Stimulated activated CD4-positive, alpha-beta T cell treated with anti-CD3 and anti-CD28 coated beads, TNF-alpha, amount 100 ng/mL, for 1 hour (primary cell): ENCODE results near the gene RAB3GAP1.
"Not testable (repeated sequence)": the region's sequence is repeated elsewhere in the genome, so short reads cannot be mapped to it uniquely, and the experiment has no call there.

Experiments used
- DNase-seq, 3 donors: peaks; one replicate each; pipeline ENCODE4 v3.0.0-alpha.2; 2020; ENCODE audit warnings: low read depth in 3 of 3, low spot score in 1 of 3

Gene RAB3GAP1

GRCh38 chr2:135099802-135100483 is 47.9 kb downstream of the RAB3GAP1 start:
- DNase-seq, result no peak

GRCh38 chr2:135103843-135104242 is 51.8 kb downstream of the RAB3GAP1 start:
- DNase-seq, result no peak

DNA sequence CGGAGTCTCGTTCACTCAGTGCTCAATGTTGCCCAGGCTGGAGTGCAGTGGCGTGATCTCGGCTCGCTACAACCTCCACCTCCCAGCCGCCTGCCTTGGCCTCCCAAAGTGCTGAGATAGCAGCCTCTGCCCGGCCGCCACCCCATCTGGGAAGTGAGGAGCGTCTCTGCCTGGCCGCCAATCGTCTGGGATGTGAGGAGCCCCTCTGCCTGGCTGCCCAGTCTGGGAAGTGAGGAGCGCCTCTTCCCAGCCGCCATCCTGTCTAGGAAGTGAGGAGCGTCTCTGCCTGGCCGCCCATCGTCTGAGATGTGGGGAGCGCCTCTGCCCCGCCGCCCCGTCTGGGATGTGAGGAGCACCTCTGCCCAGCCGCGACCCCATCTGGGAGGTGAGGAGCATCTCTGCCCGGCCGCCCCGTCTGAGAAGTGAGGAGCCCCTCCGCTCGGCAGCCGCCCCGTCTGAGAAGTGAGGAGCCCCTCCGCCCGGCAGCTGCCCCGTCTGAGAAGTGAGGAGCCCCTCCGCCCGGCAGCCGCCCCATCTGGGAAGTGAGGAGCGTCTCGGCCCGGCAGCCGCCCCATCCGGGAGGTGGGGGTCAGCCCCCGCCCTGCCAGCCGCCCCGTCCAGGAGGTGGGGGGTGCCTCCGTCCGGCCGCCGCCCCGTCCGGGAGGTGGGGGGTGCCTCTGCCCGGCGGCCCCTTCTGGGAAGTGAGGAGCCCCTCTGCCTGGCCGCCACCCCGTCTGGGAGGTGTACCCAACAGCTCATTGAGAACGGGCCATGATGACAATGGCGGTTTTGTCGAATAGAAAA is 53.6 kb downstream of the RAB3GAP1 start:
- DNase-seq, result not testable (repeated sequence)

GRCh38 chr2:135113322-135113721 is 61.2 kb downstream of the RAB3GAP1 start:
- DNase-seq, result no peak

DNA sequence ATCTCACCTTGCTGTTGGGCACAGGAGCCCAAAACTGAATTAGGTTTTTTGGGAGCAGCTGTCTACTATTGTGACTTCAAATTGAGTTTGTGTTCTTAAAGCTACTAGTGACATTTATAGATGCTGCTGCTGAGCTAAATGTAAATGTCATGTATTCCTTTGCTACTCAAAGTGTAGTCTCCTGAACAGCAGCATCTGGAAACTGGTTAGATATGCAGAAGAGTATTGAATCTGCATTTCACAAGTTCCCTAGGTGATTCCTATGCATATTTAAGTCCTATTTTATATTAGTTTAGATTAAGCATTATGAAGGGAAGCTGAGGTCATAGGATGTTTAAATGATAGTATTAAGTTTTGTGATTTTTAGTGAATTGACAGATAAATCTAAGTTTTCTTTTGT is 67.5 kb downstream of the RAB3GAP1 start:
- no peak for DNase-seq

DNA sequence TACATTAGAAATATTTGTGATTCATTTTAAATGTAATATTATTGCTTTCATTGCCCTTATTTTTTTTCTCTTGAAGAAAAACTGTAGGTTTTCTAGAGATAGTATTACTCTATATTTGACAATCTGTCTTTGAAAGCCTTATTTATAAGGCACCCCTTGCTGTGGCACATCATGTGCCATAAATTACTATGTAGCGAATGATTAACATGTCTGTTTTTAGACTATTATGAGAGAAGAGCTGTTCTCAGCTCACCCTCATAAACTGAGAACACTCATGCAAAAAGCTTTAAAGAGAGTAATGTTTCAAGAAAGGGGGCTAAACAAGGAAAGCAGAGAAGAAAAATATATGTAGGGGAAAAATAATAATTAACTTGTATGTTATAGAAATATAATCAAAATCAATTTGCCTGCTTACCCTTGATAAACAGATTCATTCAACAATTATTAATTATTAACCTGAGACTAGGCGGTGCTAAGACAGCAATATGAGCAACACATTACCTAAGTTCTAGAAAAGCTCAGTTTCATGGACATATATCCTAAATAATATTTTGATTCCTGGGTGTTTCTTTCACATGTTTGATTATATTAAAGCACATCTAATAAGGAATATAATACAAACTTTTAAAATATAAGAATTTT is 69.0 kb downstream of the RAB3GAP1 start:
- DNase-seq, result no peak

DNA sequence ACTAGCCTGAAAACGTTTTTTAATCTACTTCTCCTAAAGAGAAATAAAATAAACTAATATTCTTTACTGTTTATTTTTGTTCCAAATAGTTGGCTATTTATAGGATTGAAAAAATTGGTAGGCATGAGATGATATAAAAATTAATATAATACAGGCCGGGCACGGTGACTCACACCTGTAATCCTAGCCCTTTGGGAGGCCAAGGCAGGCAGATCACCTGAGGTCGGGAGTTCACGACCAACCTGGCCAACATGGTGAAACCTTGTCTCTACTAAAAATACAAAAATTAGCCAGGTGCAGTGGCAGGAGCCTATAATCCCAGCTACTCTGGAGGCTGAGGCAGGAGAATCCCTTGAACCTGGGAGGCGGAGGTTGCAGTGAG is 69.6 kb downstream of the RAB3GAP1 start:
- not testable (repeated sequence) for DNase-seq

GRCh38 chr2:135124924-135125886 is 73.1 kb downstream of the RAB3GAP1 start:
- no peak for DNase-seq

GRCh38 chr2:135125940-135126339 is 73.8 kb downstream of the RAB3GAP1 start:
- DNase-seq, result no peak

- no peak for DNase-seq
These were observed 78.7 kb downstream of the RAB3GAP1 start for GRCh38 chr2:135130751-135131150.

DNA sequence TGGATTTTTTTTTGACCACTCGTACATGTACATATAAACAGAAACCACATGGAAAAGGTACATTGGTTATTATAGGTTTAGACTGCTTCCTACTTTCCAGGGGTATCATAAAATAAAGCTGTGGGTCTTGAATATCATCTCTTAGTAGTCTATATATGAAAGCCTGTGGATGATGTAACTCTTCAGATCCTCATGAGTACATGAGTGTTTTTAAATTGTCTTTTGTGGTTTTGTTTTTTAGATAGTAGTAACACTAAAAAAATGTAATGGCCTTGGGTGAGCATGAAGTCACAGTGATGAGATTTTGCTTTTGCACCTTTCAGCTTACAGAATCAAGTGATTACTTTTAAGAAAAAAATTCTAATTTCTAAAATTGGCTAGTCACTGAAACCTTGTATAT is 80.2 kb downstream of the RAB3GAP1 start:
- no peak for DNase-seq

DNA sequence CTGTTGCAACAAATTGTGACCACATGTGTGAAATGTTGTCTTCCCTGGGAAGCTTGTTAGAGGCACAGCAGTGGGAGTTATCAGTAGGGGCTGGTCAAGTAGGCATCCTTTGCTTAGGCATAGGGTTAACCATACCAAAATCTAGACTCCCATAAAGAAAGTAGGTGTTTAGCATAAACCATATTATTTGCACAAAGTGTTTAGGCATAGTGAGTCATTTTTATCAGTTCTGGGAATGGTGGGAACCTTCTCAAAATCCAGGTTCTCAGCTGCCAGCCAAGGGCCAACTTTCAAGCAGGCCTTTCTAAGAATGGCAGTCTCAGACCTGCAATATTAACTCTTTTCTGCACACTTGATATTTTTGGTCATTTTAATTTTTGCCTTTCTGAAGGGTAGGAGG is 88.5 kb downstream of the RAB3GAP1 start:
- no peak for DNase-seq

GRCh38 chr2:135142323-135142722 is 90.2 kb downstream of the RAB3GAP1 start:
- DNase-seq, result no peak

DNA sequence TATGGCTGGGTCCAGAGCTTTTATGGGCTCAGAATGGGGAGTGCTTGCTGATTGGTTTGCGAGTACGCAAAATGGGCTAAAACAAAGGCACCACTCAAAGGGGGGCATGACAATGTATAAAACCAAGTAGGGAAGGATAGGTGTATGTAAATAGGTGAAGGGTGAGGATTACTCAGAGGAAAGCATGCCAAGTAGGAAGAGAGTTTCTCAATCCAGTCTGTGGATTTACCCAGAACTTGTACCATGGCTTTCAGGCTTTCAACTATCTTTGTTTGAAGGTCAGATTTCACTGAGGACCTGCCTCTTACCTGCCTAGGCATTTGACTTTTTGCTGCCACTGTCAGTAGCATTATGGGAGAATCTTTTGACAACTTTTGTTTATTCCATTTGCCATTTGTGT is 92.3 kb downstream of the RAB3GAP1 start:
- DNase-seq, result no peak

GRCh38 chr2:135149251-135149650 is 97.2 kb downstream of the RAB3GAP1 start:
- no peak for DNase-seq

DNA sequence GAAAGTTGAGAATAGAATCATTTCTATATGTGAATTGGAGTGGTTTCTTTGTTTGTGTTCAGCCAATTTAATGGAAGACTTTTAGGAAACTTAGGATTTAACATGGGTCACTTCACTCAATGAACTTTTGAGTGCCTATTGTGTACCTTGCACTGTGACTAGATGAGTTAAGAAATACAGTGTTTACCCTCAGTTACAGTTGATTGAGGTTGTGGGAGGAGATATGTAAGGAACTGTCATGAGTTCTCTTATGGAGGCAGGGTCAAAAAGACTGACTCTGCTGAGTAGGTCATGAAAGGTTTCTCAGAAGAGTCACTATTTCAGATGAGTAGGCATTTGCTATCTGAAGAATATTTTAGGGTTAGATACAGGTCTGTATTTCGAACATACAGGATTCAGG is 98.6 kb downstream of the RAB3GAP1 start:
- DNase-seq, result no peak

- DNase-seq, result no peak
These were observed 99.5 kb downstream of the RAB3GAP1 start for GRCh38 chr2:135151615-135152014.

DNA sequence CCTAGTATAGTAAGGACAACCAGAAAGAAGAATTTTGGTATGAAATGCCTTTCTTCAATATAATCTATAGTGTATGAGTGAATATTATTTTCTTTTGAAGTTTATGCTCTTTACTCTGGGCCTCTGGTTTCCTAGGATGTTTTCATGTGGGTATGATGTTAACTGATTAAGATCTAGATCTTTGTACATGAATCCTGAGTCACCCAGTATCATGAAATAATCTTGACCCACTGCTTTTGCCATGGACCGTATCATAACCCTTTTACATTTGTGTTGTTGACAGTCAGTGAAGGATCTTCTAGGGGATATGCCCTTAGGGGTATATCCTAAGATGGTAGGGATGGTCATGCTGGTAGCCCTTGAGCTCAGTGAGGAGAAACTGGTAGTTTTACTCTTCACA is 100.3 kb downstream of the RAB3GAP1 start:
- no peak for DNase-seq

DNA sequence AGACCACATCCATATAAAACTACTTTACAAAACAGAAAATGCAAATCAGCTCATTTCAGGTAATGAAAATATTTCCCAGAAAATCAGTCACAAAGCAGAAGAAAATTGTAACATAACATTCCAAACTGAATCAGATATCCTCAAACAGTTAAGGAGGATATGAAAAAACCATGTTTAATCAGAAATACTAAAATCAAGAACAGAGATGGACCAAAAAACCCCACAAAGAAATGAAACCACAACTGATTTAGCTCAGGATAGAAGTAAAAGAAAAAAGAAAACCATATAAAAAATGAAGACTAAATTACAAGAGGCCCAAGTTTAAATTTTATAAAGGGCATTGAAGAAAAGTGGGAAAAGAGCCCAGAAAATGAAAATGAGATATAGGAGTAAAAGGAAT is 102.9 kb downstream of the RAB3GAP1 start:
- DNase-seq, result no peak

DNA sequence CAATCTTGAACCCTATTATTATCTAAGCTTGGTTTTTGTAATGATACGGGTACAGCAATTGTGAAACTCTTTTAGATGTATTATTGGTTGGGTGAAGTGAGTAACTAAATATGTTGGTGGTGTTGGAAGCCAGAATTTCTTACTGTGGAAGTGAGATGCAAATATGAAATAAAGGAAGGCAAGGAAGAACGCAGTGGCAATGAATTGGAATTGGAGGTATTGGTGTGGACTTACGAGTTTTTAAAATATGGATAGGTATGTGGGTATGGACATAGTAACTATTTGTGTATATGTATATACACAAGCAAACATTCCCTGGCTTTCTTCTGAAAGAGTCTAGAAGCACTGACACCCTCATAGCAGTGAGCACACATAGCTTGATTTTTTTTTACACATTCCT is 105.8 kb downstream of the RAB3GAP1 start:
- no peak for DNase-seq

- no peak for DNase-seq
These were observed 107.1 kb downstream of the RAB3GAP1 start for GRCh38 chr2:135159191-135159590.
